ENCODE results near the gene TIAM1. TPM values are rescaled to one million over a fixed set of nuclear protein-coding genes. Genes with fewer than 3 reads are reported as not detected.

The TIAM1 gene
- total RNA-seq, 1 donor from 2014 or later, result 2.7 TPM

- Histone ChIP-seq H3K27ac (no peak overlapping the region), H3K27me3 (no peaks in the 10 kb centered on the region), H3K9me3 (no peaks in the 10 kb centered on the region), H3K4me1 (no peaks in the 10 kb centered on the region), H3K36me3 (no peaks in the 10 kb centered on the region), H3K4me3 (no peak overlapping the region)
- DNase-seq (ENCODE audit: low spot score in 2 of 2), result no peak
- TF ChIP-seq, protein P1, sequence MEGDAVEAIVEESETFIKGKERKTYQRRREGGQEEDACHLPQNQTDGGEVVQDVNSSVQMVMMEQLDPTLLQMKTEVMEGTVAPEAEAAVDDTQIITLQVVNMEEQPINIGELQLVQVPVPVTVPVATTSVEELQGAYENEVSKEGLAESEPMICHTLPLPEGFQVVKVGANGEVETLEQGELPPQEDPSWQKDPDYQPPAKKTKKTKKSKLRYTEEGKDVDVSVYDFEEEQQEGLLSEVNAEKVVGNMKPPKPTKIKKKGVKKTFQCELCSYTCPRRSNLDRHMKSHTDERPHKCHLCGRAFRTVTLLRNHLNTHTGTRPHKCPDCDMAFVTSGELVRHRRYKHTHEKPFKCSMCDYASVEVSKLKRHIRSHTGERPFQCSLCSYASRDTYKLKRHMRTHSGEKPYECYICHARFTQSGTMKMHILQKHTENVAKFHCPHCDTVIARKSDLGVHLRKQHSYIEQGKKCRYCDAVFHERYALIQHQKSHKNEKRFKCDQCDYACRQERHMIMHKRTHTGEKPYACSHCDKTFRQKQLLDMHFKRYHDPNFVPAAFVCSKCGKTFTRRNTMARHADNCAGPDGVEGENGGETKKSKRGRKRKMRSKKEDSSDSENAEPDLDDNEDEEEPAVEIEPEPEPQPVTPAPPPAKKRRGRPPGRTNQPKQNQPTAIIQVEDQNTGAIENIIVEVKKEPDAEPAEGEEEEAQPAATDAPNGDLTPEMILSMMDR (IDR thresholded peaks at IDR 0.05), result no peak
- intact Hi-C loops (cut with DNase I), result no loop called here
These were observed 253.7 kb downstream of the TIAM1 start for GRCh38 chr21:31090376-31090775.

- H3K36me3 ChIP-seq, result no peaks in the 10 kb centered on the region
- H3K27ac ChIP-seq, result no peak overlapping the region
- no peak for DNase-seq (ENCODE audit: low spot score in 2 of 2)
- H3K27me3 ChIP-seq, result no peaks in the 10 kb centered on the region
- TF ChIP-seq, protein P1 (IDR thresholded peaks at IDR 0.05), result no peak
- no peaks in the 10 kb centered on the region for H3K9me3 ChIP-seq
- intact Hi-C loops (cut with DNase I), result loop anchor here (5.0 to 10.0 kb wide), 2 partner anchors 1044 to 1611 kb away; no protein-coding TSS in a partner anchor
- H3K4me1 ChIP-seq, result no peaks in the 10 kb centered on the region
- no peak overlapping the region for H3K4me3 ChIP-seq
These were observed 255.6 kb downstream of the TIAM1 start for GRCh38 chr21:31088474-31088751.

DNA sequence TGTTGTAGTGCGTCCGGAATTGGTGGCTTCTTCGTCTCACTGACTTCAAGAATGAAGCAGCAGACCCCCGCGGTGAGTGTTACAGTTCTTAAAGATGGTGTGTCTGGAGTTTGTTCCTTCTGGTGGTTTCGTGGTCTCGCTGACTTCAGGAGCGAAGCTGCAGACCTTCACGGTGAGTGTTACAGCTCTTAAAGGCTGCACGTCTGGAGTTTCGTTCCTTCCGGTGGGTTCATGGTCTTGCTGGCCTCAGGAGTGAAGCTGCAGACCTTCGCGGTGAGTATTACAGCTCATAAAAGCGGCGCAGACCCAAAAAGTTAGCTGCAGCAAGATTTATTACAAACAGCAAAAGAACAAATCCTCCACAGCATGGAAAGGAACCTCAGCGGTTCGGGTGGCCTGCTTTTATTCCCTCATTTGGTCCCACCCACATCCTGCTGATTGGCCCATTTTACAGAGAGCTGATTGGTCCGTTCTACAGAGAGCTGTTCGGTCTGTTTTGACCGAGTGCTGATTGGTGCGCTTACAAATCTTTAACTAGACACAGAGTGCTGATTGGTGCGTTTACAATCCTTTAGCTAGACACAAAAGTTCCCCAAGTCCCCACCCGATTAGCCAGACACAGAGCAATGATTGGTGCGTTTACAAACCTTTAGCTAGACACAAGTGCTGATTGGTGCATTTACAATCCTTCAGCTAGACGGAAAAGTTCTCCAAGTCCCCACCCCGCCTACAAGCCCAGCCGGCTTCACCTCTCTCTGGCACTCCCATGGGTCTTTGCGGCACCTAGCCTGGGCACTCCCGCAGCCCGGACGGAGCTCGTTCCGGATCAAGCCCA is 256.2 kb downstream of the TIAM1 start:
- Histone ChIP-seq H3K4me3 (no peak overlapping the region), H3K27ac (no peak overlapping the region), H3K27me3 (no peaks in the 10 kb centered on the region), H3K4me1 (no peaks in the 10 kb centered on the region), H3K9me3 (no peaks in the 10 kb centered on the region), H3K36me3 (no peaks in the 10 kb centered on the region)
- TF ChIP-seq, protein P1 (IDR thresholded peaks at IDR 0.05), result no peak
- no peak for DNase-seq (ENCODE audit: low spot score in 2 of 2)
- intact Hi-C loops (cut with DNase I), result loop anchor here (5.0 to 10.0 kb wide), 2 partner anchors 1043 to 1611 kb away; no protein-coding TSS in a partner anchor

- H3K27me3 ChIP-seq, result no peaks in the 10 kb centered on the region
- H3K4me3 ChIP-seq, result no peak overlapping the region
- H3K4me1 ChIP-seq, result no peaks in the 10 kb centered on the region
- TF ChIP-seq, protein P1 (IDR thresholded peaks at IDR 0.05), result no peak
- H3K9me3 ChIP-seq, result no peaks in the 10 kb centered on the region
- no peak overlapping the region for H3K27ac ChIP-seq
- no peak for DNase-seq (ENCODE audit: low spot score in 2 of 2)
- no peaks in the 10 kb centered on the region for H3K36me3 ChIP-seq
- intact Hi-C loops (cut with DNase I), result loop anchor here (5.0 to 10.0 kb wide), 2 partner anchors 1040 to 1607 kb away; no protein-coding TSS in a partner anchor
These were observed 259.4 kb downstream of the TIAM1 start for GRCh38 chr21:31084689-31085088.

DNA sequence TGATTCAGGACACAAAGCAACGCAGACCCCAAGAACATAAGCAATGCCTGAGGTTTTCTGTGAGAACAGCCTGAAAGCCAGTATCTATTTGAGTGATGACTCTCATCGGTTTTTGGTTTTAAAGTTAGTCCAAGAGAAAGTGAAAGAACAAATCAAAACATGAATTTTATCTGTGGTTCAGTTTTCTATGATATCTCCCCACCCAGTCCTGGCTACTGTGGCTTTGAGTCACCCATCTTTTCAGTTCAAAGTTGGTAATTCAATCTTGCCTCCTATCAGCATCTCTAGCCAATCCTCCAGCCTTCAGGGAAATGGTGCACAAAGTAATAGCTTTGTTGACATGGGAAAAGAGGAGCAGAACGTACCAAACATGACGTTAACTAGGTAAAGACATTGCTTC is 265.3 kb downstream of the TIAM1 start:
- DNase-seq (ENCODE audit: low spot score in 2 of 2), result no peak
- Histone ChIP-seq H3K4me1 (no peaks in the 10 kb centered on the region), H3K4me3 (no peak overlapping the region), H3K27me3 (no peaks in the 10 kb centered on the region), H3K27ac (no peak overlapping the region), H3K9me3 (no peaks in the 10 kb centered on the region), H3K36me3 (no peaks in the 10 kb centered on the region)
- intact Hi-C loops (cut with DNase I), result no loop called here
- TF ChIP-seq, protein P1 (IDR thresholded peaks at IDR 0.05), result no peak

All from ascending aorta (tissue), 2 donors.